Measurements from ENCODE around the gene CTRB2.
"Not testable (repeated sequence)": the region's sequence is repeated elsewhere in the genome, so short reads cannot be mapped to it uniquely, and the experiment has no call there.

CTRB2 gene

DNA sequence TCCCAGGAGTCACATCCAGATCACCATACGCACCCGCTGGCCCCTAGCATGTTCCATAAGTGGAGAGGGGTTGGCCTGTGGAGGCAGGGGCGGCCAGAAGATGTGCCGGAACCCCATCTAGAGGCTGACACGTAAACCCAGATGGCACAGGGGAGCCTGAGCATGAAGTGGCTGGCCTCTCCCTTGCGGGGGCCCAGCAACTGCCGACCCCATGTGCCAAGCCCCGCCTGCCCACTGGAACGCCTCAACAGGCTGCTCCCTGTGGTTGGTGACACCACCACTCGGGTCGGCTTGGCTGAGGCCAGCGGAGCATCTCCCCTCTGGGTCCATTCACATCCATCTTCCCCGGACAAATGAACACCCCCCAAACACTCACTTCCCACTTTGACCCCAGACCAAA lies 35.0 kb upstream of the CTRB2 start:
- DNase-seq = no peak

DNA sequence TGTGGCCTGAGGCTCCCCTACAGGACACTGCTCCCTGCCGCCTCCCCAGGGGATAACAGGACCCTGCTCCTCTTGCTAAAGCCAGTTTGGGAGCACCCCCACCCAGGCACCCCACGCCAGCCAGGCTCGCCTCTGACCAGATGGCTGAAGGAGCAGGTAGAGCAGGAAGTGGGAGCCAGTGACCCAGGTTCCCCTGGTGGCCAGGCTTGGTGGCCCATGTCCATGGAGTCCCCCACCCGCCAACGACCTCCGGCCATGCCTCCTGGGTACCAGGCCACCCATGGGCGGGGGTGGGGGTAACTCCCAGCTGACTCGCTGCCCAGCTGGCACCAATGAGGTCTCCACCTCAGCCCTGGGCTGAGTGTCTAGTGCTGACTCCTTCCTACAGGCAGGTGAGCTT lies 34.5 kb upstream of the CTRB2 start:
- no peak for DNase-seq

DNA sequence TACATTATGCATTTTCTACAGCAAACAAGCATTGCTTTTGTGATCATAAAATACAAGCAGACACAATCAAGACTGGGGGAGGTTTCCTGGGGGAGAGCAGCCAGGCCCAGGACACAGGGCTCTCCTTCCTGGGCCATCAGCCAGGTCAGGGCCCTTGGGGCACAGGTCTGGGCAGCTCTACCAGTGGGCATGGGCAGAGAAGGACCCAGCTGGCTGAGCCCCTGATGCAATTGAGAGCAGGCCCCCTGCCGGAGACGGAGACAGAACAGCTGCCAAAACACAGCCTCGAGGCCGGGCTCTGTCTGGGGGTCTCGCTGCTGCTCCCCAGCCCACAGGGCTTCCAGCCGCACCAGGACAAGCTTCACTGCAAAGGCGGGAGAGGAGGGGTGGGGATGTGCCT lies 33.7 kb upstream of the CTRB2 start:
- not testable (repeated sequence) for DNase-seq

DNA sequence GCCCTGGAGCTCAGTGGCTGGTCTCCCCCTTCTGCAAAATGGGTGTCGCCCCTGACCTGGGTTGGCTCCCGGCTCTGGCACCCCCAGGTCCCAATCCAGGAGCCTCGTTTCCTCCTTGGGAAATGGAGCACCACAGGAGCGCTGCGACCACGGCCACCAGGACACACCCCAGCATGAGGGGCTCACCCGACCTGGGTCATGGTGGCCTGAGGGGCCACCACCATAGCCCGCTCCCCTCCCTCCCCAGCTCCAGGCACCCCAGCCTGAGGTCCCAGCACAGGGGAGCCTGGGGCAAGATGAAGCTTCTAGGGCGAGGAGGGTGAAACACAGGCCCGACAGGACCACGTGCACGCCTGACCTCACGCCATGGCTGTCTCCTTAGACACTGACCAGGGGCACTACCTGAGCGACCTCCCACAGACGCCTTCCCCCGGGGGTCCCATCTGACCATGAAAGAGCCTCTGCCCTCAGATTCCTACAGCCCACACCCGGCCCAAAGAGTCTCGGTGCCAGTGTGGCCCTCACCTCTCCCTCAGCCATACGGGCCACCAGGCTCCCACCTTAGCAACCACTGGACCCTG lies 32.7 kb upstream of the CTRB2 start:
- no peak for DNase-seq

DNA sequence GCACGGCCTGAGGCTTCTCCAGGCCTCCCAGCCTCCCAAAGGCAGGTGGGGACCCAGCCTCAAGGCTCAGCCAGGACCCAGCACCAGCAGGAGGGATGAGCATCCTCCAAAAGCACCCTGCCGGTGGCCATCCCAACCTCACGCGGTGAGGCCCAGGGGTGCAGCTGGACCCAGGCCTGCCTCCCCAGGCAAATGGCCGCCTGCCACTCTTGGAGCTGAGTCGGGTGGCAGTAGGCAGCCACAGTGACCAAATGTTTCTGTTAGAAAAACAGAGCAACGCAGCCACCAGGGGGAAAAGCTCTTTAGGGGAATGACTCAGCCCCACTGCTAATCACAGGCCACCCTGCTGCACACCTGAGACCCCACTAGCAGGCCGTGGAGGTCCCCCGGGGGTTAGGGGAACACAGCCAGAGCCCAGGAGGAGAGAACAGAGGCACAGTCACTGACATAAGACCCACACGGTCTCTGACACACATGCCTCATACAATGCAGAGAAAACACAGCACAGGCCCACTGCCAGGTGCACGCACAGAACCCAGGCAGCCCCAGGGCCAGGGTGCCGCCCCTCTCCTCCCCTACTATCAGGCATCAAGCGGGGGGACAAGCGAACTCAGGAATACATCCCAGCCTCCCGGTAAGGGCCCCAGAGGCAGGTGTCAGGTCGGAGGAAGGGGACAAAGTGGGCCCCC lies 32.0 kb upstream of the CTRB2 start:
- no peak for DNase-seq

DNA sequence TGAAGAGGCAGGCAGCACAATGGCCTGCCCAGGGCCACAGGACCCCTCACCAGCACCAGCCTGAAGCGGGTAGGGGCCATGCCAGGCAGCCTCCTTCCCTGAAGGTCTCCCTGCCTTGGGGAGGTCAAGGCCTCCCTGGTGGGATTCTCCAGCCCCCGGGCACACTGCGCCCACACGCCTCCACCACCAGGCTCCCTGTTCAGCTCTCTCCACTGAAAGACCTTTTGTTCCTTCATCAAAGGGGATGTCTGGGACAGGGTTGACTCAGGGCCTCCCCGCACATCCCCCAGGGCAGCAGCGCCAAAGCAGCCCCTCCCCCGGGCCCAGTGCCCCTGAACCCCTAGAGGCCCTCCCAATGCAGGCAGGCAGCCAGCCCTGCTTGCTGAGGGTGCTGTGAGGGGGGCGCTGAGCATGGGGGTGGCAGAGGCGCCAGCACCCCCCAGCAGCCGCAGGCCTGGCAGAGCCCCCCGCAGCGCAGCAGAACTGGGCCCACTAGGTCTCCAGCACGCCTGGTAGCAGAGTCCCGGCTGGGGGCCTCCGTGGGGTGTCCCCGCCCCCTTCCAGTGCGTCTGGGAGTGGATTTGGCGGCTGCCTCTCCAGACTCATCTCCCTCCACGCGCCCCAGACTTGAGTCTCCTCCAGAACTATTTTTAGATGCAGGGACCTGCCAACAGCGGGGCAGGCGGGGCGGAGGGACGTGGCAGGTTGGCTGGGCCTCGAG lies 31.3 kb upstream of the CTRB2 start:
- no peak for DNase-seq

DNA sequence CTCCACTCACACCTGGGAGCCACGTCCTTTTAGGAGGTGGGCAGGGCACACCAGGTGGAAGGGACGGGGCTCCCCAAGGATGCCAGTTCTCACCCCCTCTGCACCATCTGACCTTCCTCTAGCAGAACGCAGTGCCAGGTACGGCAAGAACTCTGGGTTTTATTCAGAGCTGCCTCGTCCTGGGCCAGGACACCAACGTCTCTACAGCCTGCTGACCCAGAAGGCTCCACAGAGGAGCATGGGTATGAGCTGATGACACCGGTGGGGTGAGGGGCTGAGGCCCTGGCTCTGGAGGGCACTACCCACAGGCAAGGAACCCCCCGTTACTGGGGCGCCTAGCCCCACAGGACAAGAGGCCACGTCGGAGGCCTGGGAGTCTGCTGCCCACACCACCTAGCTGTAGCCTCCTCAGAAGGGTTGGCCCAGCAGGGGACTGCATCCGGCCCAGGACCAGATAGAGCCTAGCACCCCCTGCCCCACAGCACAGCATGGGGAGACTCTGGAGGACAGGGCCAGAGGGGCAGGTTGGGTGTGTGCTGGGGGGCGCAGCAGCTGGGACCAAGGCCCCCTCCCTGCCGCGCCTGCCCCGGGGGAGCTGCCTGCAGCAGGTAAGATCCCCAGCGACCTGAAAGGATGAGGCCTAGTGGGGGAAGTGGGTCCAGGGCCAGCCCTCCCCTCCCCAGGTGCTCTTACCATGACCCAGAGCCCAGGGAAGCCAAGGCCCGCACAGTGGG lies 30.6 kb upstream of the CTRB2 start:
- no peak for DNase-seq

DNA sequence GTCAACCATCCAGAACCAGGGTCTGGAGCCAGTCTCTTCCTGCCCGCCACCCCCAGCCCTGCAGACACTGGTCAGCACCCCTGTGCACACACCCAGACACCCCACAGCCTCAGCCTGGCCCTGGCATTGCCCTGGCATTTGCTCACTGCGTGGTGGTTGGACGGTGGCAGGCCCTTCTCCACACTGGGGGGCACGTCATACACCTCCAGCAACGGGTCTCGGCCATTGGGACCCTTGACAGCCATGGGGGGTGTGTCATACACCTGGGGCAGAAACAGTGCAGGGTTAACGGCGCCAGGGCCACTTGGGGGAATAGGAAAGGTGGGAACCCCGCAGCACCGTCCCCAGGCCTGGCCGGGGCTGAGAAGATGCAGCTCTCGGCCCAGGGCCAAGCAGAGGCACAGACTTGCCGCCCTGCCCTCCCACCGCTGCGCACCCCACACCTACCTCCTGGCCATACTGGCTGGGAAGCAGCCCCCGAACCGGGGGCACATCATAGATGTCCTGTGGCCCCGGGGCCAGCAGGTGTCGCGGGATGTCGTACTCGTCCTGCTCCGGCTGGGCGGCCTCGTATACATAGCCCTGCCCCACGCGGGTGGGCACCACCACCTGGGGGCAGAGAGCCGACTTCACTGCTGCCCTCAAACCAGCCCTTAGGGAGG lies 29.9 kb upstream of the CTRB2 start:
- no peak for DNase-seq

DNA sequence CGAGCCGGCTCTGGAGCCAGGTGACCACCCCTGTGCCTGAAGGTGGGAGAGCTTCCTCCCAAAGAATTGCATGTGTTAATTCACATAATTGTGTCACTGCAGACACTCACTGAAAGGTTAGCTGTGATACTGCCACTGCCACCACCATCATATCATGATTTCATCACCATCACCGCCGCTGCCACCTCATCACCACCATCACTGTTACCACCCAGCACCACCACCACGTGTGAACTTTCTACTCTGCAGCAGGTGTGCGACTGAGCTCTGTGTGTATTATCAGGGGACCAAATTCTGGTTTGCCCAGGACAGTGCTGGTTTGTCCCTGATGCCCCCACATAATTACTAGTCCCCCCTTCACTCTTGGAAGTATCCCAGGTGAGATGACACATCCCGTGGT lies 29.3 kb upstream of the CTRB2 start:
- no peak for DNase-seq

DNA sequence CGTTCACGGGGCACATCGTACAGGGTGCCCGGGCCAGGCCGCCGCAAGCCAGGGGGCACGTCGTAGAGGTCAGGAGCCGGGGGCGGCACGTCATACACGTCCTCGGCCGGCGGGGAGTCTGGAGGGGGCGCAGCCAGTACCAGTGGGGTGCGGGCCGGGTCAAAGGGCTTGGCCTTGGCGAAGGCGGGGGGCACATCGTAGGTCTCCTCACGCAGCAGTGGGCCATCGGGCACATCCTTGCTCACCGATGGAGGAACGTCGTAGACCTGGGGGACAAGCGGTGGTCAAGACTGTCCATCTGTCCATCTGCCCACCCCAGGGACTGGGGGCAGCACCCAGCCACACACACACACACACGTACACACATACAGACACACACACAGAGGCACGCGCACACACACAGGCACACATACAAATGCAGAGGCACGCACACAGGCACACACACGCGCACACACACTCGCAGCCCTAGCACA lies 28.8 kb upstream of the CTRB2 start:
- no peak for DNase-seq

DNA sequence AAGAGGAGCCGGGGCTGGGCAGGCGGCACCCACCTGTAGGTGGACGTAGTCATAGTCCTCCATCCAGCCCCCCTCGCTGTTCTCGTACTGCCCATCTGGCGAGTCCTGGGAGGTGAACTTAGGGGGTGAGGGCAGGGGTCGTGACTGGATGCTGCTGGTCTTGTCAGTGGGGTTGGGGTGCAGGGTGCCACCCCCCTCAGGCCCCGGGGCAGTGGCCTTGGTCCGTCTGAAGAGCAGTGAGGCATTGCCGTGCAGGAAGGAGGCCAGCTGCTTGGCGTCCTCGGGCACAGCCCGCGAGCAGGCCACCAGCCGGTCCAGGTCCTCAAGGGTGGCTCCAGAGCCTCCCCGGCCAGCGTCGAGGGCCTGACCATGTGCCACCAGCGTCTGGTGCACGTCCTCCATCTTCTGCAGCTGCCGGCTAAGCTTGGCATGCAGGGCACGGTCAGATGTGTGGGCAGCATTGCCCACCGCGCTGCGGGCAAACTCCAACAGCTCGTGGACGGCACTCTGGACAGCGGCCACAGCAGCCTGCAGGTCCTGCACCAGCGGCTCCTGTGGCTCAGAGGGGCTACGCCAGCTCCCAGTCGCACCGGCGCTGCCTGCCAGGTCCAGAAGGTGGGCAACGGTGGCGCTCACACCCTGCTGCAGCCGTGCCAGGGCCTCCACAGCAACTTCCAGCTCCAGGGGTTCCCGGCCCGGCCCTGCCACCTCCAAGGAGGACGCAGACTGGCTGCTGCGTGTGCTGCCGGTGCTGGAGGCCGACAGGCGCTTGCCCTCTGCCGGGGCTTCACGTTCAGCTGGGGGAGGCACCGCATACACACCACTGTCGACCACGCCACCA lies 28.1 kb upstream of the CTRB2 start:
- DNase-seq = no peak

DNA sequence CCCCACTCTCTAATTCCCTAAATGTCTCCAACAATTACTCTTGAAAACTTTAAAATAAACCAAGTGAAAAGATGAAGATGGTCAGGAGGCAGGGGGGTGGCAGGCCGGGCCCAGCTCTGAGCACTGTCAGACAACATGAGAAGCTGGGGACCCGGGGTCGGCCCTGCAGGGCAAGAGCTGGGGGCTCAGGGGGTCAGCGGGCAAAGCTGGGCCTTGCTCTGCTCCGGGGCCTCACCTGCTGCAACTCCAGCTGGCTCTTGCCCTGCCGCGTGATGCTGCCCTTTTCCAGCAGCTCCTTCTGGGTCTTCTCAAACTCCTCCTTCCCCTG lies 26.6 kb upstream of the CTRB2 start:
- DNase-seq = no peak

DNA sequence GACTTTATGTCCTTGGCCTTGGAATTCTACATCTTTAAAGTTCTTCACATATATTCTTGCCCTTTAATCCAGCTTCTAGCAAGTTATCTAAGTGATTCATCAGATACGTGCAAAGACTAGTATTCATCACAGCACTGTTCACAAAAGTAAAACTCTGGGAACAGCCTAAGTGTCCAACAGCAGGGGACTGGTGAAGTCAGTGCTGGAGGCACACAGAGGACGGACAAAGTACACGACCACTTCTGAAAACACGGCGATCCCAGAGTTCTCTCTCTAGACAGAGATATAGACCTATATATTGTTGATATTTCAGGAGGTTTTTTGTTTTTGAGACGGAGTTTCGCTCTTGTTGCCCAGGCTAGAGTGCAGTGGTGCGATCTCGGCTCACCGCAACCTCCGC lies 24.6 kb upstream of the CTRB2 start:
- no peak for DNase-seq

DNA sequence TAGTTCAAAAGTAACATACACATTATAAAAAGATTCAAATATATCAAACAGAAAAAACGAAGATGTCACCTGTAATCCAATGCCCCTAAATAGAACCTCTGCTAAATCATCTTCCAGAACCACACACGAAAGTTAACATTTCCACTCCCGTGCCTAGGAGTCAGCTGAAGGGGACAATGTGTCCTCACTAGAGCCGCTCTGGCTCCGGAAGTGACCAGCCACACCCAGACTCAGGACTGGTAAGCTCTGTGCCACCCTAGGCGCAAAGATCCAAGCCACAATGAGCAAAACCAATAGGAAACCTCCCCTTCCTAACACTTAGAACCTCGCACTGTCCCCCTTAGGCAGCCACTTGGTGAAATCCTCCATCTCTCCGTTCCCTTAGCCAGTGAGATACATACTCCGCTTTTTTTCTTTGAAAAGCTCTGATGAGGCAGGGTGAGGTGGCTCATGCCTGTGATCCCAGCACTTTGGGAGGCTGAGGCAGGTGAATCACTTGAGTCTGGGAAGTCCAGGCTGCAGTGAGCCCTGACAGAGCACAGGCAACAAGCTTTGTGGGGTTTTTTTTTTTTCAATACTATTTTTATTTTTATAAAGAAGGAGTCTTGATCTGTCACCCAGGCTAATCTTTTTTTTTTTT lies 23.6 kb upstream of the CTRB2 start:
- no peak for DNase-seq

DNA sequence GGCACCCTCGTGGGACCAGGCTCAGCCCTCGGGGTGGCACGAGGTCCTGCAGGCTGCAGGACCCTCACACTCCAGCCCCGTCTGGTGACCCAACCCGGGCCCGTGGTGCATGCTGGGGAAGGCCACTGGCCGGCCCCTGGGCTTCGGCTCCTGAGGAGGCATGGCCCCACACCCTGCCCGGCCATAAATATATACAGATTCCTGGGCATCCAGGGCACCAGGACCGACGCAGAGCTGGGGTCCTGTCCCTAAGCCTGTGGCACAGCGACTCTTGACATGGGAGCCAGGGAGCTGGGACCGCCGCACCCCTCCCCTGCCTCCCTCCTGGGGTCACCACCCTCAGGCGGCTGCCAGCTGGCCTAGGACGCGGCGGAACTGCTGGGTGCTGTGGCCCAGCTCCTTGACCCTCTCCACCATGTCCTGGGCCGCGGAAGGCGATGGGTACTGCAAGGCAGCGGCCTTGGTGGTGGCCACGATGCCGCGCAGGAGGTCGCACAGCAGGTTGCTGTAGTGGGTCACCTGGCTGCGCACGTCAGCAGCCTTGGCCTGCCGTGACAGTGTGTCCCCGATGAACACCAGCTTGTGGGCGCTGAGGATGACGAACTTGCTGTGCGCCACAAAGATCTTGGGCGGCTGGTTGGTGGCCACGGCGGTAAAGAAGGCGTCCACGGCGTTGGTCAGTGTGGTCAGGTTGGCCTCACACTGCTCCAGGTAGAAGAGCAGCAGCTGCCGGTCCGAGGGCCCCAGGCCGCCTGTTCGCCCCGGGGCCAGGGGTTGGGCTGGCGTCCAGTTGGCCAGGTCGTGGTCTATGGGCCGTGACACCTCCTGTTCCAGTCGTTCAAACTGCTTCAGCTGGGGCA lies 22.4 kb upstream of the CTRB2 start:
- DNase-seq = no peak

DNA sequence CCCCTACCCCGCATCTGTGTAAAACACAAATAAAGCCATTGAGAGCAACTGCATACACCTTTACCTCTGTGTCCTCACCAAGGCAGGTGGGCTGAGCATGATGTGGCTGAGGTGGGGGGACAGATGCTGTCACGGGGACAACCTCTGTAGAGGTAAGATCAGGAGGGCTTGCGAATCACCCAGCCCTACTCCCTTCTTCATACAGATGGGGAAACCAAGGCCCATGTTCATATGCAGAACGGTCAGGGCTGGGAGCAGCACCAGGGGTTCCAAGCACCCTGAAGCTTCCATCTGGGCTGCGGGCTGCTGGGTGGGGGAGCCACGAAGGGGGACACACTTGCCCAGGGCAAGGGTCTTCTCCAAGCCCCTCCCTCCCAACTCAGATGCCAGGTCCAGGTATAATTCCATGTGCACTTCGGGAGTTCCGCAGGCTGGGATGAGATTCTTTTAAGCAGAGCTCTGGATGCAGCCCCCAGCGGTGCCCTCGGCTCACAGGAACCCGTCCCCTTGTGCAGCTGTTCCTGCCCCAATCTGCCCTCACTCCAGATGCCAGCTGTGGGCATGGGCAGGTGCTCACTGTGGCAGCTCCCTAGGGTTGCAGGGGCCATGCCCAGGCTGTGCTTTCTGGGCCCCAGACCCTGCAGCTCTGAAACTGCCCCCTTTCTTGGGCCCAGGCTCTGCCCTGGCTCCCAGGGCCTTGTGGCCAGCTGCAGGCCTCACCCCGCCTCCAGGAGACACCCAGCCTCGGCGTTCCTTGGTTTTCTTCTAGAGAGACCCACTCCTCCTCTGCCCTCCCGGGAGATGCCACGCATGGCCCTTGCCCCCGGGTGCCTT lies 21.4 kb upstream of the CTRB2 start:
- DNase-seq = no peak

DNA sequence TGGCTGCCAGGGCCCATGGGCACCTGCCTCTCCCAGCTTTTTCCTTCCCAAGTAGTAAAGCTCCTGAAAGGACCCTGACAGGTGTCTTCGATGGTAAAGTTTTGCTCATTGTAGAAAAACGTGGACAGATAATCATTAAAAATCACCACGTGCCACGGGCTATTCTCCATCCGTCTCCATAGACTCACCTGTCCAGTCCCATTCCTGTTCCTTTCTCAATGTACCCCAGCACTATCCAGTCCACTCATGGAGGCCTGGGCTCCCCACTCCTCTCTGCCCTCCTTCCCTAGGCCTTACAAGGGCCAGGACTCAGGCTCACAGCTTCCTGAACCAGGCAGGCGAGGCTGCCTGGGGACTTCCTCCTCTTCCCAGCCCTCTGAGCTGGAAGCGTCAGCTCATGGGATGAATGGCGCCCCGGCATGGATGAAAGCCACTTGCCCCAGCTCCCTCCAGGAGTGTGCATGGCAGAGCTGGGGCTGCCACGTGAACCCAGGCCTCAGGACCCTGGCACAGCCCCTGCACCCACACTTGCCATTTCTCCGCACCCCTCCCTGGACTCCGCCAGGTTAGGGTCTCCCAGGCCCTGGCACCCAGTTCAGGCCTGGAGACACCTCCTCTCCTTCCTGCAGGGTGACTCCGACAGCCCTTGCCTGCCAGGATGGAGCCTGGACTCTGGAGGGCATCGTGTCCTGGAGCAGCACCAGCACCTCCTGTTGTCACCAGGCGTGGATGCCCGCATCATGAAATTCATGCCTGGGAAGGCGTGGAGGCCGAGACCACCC lies 20.6 kb upstream of the CTRB2 start:
- no peak for DNase-seq

DNA sequence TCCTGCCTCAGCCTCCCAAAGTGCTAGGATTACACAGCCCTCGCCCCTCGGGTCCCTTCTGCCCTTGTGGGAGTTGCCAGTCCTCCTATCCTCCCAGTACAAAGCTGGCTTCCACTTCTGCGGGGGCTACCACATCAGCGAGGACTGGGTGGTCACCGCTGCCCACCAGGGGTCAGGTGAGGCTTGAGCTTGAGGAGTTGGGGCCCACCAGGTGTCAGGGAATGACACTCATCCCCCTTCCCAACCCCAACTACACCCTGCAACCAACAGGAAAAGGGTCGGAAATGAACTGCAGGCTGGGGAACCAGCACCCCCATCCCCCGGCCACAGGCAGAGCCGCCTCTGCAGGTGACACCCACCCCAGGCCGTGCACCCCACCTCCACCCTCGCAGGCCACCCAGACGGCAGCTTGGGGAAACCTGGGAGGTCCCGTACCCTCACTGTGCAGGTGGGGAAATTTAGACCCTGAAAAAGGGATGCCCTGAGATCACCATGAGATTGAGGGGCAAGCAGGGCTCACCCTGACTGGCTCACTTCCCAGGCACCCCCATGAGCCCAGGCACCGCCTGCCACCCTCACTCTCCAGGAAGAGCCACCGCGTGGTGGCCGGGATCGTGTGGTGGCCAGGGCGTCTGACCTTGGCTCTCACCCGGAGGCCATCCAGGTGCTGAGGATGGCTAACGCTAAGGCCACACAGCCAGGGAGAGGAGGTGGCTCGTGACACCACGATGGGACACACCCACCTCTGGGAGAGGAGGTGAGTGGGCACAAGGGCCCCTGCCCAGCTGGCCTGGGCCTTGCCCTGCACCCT lies 19.8 kb upstream of the CTRB2 start:
- DNase-seq = no peak

Measured in activated CD4-positive, CD25-positive, alpha-beta regulatory T cell (primary cell).